ENCODE measurements around the gene JADE1.

Gene JADE1

DNA sequence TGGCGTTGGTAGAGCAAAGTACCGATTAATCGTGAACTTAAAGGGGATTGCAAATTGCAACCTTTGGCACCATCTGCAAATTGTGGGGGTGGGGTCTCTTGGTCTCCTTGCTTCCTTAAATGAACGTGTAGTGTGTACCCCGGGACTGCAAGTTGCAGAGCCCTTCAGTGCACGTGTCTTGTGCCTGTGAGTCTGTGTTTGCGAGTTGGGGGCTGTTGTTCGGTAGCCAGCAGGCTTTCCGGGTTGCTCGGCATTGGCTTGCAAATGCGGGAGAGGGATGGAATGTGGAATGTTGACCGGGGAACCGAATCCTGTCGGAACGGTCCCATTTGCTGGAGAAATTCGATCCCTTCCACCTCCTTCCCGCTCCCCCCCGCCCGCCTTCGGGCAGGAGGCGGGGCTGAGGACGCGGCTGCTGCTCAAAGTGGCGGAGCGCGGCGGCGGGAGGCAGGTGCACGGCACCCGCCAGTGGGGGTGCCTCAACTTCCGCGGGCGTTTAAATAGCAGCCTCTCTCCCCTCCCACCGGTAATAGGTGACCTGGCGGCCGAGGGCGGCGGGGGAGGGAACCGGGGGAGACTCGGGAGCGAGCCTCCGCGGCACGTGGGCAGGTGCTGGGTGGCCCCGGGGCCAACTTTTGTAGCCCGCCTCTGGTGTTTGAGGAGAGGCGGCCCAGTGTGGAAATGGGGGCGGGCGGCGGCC is 1.5 kb downstream of the JADE1 start:
- peak; percentile 88 for DNase-seq

DNA sequence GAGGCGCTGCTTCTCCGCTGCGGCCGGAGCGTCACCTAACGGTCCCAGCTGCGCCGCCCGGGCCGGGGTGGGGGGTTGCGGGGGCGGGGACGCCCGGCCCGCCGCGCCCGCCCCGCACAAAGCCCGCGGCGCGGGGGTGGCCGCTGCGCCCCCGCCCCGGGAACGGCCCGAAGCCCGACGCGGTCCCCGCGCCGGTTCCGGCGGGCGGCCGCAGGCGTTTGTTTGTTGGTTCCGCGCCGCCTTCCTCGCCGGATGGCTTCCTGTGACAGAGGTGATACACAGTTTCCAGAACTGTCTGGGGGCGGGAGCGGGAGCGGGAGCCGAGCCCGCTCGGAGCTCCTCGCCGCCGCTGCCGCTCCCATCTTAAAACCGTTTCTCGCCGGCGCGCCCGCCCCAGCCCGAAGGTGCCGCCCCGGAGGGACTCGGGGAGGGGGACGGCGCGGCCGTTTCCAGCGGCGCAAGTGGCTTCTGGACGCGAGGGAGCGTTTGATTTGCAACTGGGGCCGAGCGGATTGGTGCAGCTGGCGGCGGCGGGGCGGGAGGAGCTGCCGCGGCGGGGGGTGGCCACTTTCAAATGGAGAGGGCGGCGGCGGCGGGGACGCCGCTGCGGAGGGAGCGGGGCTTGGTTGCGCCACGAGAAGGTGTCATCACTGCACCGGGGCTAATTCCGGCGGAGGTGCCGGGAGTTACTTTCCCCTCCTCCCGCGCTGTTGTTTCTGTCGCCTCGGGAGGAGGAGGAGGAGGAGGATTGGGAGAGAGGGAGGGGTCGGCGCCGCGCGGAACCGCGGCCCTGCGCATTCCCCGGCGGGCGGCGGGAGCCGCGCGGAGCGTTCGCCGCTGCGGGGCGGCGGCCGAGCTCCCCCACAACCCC is 2.3 kb downstream of the JADE1 start:
- peak; percentile 86 for DNase-seq

DNA sequence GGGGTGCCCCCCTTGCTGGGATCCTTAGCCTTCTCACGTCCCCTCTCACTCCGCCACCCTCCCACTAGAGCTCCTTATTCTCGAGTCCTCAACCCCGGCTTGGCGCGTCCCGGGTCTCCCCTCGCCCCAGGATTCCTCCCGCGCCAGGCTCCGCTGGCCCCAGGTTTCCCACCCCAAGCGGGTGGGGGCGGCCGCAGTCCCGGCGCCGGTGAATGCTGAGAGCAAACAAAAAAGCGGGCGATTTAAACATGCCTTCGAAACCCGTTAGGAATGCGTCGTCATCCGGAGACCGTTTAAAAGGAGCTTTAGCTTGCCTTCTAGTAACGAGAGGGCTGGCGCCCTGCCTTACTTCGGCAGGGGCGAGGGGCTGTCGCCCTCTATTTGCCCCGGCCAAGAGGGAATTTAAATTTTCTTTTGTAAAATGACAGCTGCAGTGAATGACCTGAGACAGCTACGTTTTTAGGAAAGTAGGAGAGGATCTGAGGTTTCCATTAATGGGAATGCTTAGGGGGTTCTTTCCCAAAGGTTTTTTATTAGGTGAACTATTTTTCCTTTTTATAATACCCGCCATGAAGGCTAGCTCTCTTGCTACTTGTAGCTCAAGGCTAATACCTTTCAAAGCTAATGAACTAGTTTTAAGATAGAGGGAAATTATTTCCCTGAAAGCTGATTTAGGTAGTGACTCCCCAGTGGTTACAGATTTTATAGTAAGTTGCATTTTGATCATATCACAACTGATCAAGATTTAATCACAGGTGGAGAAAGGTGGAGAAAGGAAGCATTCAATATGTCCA is 3.1 kb downstream of the JADE1 start:
- DNase-seq: peak; percentile 72

- DNase-seq: no peak
These were observed 4.5 kb downstream of the JADE1 start for GRCh38 chr4:128813965-128814364.

- no peak for DNase-seq
These were observed 8.9 kb downstream of the JADE1 start for GRCh38 chr4:128818442-128818841.

GRCh38 chr4:128819082-128819742 is 9.7 kb downstream of the JADE1 start:
- no peak for DNase-seq

- no peak for DNase-seq
These were observed 11.2 kb downstream of the JADE1 start for GRCh38 chr4:128820671-128821070.

- no peak for DNase-seq
These were observed 11.7 kb downstream of the JADE1 start for GRCh38 chr4:128821151-128821550.

DNA sequence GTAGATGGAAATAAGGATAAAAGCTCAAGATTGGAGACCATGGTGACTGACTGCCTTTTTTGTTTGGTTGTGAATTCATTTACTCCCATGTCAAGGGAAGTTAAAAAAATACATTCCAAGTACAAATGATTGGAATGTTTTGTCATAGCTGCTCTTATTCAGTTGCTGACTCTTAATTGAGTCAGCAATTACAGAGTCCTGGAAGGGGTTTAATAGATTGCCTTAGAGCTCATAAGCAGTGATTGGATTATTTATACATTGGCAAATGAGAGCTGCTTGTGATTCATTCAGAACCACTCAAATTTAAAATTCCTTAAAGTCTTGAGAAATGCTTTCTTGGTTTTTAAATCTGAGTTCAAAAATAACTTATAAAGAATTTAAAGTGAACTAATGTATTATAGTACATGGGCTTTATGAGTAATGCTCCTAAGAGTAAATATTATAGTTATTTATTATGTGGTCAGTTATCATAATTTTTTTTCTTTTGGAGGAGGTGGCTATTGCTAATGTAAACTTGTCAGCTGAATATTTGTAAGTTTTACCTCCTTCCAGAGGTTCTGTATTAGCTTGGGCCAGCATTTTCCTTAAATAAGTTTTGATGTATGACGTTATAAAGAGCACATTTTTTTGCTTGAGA is 13.6 kb downstream of the JADE1 start:
- no peak for DNase-seq

GRCh38 chr4:128825226-128825625 is 15.7 kb downstream of the JADE1 start:
- DNase-seq: no peak

DNA sequence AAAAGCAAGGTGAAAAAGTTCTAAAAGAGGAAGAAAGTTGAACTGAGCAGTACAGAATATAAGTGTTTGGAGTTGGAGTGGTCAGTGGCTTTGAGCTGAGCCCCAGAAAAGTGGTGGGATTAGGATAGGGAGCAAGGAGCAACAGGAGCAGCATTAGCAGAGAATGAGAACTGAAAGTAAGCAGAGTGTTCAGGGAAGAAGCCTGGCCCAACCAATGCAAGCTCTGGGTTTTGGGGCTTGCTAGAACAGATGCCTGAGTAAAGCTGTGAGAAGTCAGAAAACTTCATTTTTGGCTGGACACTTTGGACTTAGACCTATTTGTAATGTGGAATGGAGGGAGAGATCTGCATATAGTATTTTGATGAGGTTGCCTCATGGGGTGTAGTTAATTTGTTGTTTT is 17.8 kb downstream of the JADE1 start:
- DNase-seq: no peak

DNA sequence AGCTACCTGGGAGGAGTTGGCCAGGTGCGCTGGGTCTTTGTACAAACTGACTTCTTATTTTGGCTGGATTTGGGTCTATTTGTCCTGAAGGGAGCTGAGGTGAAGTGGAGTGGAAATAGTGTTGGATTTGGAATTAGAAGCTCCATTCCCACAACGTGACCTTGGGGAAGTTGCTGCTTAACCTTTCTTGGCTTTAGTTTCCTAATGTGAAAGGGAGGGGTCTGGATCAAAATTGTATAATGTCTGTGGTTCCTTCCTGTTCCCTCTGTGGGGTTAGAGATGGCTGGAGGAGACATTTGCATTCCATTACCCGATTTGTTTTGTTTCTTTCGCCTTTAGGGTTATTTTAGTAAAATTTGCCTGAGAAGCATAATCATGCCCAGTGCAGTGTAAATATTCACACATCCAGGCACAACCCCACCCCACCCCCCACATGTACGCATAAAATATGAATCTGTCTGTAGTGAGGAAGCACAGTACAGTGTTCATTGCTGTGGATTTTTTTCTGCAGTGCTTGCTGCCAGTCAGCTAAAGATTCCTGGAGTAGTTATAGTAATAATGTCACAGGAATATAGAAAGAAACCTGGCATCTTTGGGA is 21.5 kb downstream of the JADE1 start:
- no peak for DNase-seq

DNA sequence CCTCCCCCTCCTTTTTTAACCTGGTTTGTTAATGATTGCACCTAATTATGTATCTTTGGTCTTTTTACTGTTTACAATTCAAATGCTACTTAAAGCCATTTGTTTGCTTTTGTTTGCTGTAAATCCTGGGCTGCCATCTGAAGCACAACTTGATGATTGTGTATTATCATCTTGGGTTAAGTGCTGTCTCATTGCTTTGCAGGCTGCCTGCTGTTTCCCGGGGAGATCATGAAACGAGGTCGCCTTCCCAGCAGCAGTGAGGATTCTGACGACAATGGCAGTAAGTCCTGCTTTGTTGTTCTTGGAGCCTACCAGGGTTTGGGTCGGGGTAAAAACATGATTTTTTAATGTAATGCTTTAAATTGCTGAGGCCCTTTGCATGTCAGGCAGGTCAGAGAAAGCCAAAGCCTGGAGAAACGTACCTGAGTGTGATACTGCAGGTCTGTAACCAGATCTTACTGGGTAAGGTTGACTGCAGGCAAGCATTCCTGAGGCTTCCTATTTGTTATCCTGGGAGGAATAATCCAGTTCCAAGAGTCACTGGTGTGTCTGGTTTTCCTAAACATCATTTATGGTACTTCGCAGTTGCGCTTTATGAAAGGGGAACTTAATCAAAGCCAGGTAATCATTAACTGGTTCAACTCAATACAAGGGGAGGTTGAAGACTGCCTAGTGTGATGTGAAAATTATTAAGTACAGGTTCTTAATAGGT is 22.2 kb downstream of the JADE1 start:
- no peak for DNase-seq

DNA sequence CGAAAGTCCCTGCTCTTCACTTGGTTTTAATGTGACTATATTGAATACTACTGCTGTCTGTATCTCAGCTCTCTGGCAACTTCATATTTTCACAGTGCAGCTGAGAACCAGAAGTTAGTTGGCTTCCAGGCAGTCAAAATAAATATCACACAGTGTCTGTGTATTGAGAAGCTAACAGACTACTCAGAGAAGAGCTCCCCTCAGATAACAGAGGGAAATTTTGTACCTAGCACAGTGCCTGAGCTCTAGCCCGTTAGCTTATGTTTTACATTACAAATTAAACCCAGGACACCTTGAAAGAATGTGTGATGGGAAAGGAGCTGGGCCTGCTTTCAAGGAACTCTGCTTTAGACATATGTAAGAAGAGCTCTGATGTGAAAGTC is 22.7 kb downstream of the JADE1 start:
- no peak for DNase-seq

- no peak for DNase-seq
These were observed 26.2 kb downstream of the JADE1 start for GRCh38 chr4:128835498-128836222.

- no peak for DNase-seq
These were observed 27.7 kb downstream of the JADE1 start for GRCh38 chr4:128837198-128837597.

DNA sequence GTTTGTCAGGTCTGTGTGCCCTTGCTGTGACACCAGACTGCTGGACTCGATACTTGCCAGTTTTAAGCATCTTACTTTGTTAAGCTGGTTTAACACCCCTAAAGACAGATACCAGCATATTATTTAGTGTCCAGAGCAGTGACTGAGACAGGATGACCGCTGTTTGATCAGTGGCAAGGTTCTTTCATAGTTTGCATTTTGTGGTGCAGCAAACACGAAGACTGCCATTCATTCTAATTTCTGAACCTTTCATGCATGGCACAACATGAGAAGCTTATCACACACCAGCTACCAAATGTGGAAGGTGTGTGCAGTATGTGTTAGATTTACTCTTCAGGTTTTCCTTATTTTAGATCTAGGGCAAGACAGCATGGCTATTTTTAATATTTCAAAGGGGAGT is 28.2 kb downstream of the JADE1 start:
- DNase-seq: no peak

DNA sequence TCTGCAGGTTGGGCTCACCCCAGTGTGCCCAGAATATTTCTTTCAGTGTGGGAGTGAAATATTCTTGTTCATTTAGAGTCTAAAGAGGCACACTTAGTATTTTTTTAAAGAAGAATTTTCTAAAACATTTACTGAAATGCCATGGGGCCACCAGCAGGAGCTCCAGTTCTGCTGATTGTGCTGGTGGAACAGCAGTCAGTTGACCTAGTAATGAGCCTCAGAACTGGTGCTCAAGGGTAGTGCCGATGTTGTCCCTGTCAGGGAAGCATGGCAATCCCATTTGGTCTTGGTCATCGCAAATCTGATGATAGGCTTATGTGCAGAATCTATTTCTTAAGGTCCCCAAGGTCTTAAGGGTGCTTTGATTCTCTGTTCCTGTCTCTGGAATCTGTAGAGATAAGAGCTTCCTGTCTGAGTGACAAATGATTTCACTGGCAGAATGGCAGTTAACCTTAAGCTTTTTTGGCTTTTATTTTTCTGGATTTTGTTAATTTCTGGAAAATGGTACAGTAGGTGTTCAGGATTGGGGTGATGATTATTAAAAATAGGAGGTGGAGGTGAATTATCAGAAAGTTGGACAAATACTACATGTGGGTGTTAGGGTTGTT is 31.3 kb downstream of the JADE1 start:
- no peak for DNase-seq

- DNase-seq: no peak
These were observed 31.9 kb downstream of the JADE1 start for GRCh38 chr4:128841402-128841801.

- DNase-seq: no peak
These were observed 35.4 kb downstream of the JADE1 start for GRCh38 chr4:128844931-128845330.
